Kidney capillary endothelial cell (primary cell): ENCODE results near the gene TXN2.
"Not testable (repeated sequence)": the region's sequence is repeated elsewhere in the genome, so short reads cannot be mapped to it uniquely, and the experiment has no call there.

ENCODE experiments used
- DNase-seq: peaks from one replicate; pipeline ENCODE4 v3.0.0-alpha.2; 2018; ENCODE audit warnings: low spot score

The TXN2 gene, protein sequence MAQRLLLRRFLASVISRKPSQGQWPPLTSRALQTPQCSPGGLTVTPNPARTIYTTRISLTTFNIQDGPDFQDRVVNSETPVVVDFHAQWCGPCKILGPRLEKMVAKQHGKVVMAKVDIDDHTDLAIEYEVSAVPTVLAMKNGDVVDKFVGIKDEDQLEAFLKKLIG

DNA sequence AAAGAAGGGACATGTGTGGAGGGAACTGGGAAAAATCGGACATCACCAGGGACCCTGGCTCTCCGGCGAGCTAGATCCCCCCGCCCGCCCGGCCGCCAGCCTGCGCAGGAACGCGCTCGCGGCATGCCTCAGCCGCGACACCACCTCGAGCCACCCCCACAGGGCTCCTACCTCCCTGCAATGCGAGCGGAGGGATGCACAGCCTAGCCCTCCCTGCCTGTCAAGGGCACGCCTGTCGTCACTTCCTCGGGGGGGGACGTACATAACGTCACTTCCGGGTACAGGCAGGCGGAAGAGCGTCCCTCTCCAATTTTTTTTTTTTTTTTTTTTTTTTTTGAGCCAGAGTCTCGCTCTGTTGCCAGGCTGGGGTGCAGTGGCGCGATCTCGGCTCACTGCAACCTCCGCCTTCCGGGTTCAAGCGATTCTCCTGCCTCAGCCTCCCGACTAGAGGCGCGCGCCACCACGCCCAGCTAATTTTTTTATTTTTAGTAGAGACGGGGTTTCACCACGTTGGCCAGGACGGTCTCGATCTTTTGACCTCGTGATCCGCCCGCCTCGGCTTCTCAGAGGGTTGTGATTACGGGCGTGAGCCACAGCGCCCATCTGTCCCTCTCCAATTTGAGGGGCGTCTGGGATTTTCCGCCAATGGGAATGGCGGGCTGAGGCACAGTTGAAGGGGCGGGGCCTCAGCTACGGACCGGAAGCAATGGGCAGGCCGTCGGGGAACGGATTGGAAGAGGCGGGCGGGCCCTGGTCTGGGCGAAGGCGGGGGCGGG lies at the start of gene TXN2:
TXN2 (minus strand) TSS at position 248 of the 776 bp plus-strand sequence. CDS start 803 bp downstream, outside the sequence.
- DNase-seq: peak; percentile 87

DNA sequence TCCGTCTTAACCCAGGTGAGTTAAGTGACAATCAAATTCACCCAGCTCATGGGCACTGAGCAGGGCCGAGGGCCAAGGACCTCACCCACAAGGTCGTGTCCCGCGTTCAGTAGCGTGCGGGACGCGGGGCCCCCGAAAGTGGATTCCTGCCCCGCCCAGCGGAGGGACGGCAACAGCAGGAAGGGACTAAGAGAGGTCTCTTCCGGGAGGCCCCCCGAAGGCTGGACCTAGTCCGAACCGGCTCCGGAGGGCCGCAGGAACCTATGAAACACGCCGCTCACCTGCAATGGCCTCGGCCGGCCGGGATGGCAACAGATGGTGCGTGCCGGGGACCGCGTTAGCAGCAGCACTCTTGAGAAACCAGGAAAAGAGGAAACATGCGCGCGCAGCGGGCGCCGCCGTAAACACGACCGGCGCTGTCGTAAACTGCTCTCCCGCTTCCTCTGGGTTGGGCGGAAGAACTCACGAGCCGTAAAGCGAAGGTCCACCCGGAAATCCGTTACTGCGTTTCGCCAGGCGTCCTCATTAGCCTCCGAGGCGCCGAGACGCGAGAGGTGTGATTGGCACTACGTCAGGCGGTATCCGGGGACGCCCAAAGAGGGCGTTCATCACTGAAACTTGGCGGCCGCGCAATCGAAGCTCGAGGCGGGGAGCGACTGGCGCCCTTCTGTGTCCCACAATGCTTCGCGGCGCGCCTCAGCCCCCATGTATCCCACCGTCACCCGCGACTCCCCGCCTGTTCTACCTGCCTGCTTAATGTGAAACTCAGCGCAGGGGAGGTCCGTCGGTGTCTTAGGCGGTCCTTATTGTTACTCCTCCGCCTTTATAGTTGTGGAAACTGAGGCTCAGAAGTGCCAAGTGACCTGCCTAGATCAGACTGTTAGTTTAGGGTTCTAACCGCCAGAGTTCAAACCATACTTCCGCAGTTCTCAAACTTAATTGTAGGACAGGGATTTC lies 47.6 kb upstream of the TXN2 start, which contains the start of gene EIF3D:
EIF3D (minus strand) TSS at position 372 of the 957 bp plus-strand sequence. CDS start 3,045 bp downstream, outside the sequence.
- peak; percentile 99 for DNase-seq

DNA sequence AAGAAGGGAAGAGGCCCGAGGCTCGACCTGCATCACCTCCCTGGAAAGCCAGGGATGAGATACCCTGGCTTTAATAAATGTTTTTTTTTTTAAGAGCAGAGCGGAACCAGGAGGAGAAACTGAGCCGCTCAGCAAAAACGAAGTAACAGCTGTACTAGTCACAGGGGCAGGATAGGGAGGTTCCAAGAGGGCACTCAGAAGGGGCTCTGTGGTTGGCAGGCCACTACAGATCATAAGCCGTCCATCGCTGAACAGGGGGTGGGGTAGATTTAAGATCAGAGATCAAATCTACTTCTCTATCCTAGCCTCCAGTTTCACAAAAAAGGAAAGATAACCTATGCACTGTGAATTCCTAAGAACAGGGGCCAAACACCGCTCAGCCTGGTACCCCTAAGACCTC lies 46.9 kb upstream of the TXN2 start:
- no peak for DNase-seq

DNA sequence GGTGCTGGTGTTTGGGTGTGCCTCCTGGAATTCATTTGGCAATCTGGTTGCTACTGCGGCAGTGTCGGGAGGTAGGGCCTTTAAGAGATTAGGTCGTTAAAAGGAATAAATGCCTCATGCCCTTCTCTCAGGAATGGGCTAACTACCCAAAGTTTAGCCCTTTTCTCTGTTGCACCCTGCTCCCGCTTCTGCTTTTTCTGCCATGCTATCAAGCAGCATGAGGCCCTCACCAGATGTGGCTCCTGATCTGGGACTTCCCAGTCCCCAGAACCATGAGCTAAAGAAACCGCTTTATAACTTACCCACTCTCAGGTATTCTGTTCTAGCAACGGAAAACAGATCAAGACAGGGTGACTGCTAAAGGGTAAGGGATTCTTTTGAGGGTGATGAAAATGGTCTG lies 41.2 kb upstream of the TXN2 start:
- no peak for DNase-seq

DNA sequence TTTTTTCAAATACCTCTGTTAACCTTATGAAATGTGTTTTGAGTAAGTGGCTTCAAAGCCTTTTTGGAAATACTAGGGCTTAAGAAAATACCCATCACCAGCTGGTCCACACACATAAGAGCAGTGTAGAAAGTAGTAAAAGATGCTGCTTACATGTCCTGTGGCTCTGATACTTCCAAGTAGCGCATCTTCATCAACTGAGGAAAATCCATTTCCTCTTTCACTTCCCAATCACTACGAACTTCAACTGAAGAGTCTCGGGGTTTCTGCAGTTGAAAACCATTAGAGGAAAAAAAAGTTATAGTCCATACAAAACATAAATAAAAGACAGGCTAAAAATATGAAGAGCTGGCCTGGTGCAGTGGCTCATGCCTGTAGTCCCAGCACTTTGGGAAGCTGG lies 39.0 kb upstream of the TXN2 start:
- DNase-seq: no peak

DNA sequence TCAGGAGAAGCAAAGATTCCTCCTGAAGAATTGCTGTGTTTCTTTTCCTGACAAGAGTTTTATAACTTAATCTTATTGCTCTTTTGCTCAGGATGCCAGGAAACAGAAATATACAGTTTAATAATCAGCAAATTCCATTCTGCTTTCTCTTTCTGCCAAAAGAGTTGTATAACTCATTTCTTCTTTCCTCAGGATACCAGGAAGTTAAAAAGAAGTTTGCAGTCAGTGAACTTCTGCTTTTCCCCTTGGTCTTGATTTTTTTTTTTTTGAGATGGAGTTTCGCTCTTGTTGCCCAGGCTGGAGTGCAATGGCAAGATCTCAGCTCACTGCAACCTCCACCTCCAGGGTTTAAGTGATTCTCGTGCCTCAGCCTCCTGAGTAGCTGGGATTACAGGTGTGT lies 38.5 kb upstream of the TXN2 start:
- not testable (repeated sequence) for DNase-seq

DNA sequence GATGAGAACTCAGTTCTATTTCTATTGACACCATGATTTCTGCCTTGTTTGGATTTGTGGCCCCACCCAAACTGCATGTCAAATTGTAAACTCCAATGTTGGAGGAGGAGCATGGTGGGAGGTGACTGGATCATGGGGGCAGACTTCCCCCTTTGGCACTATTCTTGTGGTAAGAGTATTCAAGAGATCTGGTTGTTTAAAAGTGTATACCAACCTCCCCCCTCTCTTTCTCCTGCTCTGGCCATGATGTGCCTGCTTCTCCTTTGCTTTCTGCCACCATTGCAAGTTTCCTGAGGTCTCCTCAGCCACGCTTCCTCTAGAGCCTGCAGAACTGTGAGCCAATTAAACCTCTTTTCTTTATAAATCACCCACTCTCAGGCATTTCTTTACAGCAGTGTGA lies 33.3 kb upstream of the TXN2 start:
- no peak for DNase-seq

DNA sequence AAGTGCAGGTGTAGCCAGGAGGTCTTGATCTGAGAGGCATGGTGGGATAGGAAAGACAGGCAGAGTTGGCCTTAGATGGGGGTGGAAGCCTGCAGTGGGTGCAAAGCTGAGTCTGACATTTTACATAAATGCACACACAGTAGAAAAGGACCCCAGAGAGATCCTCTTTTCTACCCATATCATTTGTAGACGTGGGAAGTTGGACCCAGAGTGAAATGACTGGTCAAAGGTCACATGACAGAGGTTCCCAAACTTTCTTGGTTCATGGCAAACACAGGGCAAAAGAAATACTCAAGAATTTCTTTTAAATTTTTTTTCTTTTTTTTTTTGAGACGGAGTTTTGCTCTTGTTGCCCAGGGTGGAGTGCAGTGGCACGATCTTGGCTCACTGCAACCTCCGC lies 31.6 kb upstream of the TXN2 start:
- DNase-seq: no peak

DNA sequence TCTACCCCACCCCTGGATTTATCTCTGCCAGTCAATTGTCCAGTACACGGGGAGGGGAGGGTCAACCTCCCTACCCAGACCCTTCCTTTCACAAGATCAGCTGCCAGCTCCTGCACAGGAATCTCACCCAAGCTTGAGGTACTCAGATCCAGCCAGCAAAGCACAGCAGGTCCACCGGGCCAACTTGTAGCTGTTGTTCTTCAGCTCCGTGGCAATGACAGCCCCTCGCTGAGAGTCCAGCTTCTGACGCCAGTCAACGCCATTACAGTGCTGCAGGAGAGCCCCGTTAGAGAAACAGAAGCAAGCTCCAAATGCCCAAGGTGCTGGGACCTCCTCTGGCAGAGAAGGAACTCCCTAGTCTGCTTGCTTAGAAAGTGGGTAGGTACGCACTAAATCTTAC lies 30.9 kb upstream of the TXN2 start:
- no peak for DNase-seq

DNA sequence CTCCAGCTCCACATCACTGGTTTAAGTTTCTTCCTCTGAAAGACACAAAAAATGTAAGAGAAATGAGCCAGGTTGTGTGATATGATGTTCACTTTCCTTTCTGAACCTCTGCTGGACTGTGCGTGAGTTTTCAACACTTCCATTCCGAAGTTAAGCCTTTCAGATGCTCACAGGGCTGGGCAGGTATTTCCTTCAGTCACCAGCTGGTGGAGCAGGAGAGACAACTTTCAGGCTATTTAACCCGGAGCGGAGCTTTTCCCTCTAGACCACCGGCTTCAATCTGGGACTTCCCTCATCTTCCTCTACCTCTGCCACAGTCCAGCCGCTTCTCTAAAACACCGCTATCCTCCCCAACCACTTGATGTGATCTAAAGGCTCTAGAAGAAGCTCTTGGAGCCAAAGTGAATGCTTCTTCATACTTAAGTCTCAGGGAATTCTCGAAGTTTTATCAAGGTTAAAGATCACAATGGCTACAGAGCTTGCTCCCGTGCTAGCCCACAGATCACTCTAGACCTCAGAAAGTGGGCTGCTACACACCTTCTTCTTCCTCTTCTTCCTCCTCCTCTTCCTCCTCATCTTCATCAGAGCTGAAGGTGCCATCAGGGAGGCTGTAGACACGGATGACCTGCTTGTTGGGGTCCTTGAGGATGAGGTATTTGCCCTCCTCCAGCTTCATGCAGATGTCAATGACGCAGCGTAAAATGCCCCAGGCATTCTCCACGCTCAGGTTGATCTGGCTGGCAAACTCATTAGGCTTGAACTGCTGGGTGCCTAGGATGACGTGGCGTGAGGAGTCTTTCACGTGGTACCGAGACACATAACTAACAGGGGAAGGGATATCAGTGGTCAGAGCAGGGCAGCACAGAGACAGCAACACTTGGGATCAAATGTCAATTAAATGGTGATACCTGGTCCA lies 29.8 kb upstream of the TXN2 start:
- DNase-seq: peak; percentile 50

DNA sequence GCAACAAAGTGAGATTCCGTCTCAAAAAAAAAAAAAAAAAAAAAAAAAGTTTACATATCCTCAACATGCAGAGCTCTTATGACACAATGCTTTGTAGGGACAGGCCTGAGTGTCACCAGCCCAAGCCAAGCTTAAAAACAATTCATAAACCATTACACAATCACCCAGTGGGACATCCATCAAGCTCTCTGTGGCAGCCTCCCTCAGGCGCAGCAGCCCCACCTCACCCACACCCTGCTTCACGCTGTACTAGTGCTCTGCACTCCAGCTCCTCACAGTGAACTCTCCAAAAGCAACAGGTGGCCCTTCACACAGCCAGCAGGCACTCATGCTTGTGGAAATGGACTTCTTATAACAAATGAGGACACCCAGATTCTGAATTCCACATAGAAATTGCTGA lies 28.9 kb upstream of the TXN2 start:
- no peak for DNase-seq

DNA sequence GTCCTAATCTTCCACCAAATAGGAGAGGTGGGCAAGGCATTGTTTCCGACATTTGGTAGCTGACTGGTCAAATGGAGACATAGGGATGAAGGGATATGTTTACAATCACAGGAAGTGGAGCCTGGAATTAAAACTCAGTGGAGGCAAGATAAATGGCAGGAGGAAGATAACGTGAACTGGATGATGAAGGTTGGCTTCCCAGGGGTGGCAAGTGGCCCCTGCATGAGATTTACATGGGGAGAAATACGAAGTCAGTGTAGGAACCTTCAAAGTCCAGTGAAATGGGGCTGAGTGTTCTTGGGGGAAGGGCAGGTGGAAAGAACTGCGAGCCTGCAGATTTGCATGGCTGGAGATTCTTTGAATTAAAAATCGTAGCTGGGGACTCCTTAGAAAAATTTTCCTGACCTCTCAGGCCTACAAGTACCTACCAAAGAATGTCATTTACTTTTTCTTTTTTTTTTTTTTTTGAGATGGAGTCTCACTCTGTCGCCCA lies 26.1 kb upstream of the TXN2 start:
- no peak for DNase-seq

DNA sequence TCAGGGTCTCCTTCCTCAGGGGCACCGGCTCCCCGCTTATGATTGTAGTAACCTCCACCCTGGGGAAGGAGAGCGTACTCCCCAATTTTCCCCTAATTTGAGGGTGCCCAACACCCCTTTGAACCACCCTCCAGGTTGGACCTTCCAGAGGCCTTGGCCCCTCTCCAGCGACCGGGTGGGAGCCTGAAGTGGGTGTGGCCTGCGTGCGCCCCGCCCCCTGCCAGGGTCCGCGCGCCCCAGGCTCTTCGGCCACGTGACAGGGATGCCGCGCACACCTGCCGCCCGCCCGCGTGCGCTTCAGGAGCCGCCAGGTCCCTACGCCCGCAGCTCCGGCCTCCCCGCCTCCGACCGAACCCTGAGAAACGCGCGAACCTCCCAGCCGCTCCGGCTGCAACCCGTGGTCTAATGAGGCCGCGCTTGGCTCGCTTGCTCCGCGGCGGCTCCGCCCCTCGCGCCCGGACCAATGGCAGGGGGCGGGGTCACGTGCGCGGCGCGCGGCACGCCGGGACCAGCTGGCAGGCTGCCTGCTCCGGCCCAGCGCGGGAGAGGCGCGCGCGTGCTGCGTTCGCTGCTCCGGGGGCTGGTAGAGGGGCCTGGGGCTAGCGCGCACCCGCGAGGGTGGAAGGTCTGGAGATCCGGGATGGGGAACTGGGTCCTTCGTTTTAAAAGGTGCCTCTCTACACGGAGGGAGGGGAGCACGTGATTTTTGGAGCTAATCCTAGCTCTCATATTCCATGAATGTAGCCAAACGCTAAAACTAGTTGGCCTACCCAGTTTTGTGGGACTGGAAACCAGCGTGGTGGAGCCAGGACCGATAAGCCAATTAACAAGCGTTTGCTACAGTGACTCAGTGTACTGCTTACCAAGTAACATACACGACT lies 25.4 kb upstream of the TXN2 start, which contains the start of gene FOXRED2:
FOXRED2 (minus strand) TSS at position 404 of the 881 bp plus-strand sequence. CDS start 618 bp downstream, outside the sequence.
- DNase-seq: peak; percentile 83

DNA sequence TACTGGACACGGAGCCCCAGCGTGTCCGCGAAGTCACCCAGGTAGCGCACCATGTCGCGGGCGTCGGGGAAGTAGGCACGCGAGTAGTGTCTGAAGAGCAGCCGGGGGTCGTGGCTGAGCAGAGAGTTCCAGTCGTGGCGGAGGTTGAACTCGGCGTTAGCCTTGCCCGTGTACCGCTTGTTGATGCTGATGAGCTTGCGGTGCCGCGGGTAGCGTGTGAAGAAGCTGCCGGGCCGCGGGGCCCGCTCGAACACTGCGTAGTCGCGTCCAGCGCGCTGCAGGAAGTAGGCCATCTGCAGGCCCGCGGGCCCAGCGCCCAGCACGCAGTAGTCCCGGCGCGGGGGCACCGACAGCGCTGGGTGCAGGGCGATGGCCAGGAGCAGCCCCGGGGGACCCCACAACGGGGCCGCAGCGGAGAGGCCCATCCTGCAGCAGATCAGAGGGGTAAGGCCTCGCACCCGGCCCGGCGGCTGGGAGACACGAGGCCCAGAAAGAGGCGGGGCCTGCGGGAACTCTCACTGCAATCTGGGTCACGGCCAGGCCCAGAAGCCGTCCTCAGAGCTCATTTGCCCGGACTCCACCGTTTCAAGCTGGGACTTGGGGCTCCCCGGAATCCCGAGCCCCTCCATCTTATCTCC lies 24.7 kb upstream of the TXN2 start:
- no peak for DNase-seq

DNA sequence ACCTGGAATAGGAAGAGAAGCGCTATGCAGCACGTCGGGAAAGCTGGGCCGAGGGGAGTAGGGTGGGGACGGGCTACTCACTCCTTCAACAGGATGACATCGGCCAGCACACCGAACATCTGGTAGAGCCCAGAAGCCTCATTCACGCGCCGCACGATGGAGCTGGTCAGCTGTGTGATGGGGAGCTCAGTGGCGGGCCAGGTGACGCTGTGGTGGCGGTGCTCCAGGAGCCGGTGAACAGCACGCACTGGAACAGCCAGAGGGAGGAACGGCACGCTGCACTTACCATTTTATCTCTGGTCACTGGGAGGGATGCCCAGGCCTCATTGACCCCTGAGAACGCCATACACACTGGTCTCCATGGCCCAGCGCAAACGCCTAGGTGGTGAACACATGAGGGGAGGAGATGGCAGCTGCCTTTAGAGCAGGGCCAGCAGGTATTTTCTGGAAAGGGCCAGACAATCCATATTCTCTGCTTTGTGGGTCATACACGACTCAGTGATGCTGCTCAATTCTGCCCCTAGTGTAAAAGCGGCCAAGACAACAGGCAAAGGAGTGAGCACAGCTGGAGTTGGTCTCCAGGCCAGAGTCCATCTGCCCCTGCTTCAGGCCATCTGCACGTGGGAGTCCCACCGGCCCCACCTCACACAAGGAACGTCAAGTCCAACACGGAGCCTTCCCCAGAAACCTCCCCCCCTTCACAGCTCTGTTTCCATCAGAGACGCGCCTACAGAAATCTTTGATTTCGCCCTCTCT lies 16.6 kb upstream of the TXN2 start:
- DNase-seq: no peak

DNA sequence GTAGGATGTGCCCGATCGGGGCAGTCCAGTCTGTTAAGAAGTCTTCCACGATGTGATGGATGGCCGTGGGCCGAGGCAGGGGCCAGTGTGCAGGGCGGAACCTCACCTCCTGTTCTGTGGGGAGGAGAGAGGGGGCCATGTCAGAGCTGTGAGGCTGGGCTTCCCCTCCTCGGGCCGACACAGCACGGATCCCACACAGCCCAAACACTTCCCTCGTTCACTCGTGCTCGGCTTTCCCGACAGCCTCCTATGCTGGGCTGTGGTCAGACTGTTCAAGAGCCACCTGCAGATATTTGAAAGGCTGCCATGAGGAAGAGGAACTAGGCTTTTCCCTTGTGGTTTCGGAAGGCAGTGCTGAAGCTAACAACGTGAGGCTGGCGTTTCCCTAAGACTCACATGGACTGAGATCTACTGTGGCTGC lies 12.3 kb upstream of the TXN2 start:
- DNase-seq: no peak

DNA sequence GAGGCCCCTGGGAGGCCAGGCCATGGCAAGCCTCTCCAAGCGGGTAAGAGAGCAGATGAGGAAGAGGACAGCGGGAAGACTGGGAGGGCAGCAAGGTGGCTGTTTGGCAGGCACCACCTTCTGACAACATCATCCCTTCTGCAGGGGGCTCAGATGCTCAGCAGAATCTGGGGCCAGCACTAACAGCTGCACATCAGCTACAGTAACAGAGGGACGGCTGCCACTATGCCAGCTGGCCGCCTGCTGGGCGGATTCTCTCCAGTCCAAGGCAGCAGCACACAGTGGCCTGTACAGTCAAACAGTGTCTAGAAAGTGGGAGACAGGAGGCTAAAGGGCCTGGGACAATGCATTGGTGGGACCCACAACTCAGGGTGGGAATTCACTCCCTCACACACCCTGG lies 10.7 kb upstream of the TXN2 start:
- no peak for DNase-seq

DNA sequence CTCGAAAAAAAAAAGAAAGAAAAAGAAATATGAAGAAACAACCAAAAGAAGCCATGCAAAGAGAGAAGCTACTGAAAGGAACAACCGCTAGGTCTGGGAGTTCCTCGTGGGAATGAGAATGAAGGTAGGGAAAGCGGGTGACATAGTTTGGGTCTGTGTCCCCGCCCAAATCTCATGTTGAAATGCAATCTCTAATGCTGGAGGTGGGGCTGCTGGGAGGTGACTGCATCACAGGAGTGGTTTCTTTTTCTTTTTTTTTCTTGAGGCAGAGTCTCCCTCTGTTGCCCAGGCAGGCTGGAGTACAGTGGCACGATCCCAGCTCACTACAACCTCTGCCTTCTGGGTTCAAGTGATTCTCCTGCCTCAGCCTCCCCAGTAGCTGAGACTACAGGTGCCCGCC lies 9.7 kb upstream of the TXN2 start:
- DNase-seq: no peak
